HG03565 (cell line): ENCODE results near the gene USP10.

Experiments
- ATAC-seq: cut with Tn5 transposase; IDR thresholded peaks from one replicate; pipeline ENCODE4 v1.9.1; 2021; ENCODE audit warnings: mild to moderate bottlenecking, moderate library complexity; ENCODE audit not compliant: unreplicated experiment

Gene USP10

GRCh38 chr16:84820305-84820684 lies 120.5 kb downstream of the USP10 start:
- no peak for ATAC-seq

- no peak for ATAC-seq
Measured at GRCh38 chr16:84820771-84821170, 121.0 kb downstream of the USP10 start.

- ATAC-seq = no peak
Measured at GRCh38 chr16:84821179-84821578, 121.4 kb downstream of the USP10 start.

GRCh38 chr16:84821728-84822689 lies 122.2 kb downstream of the USP10 start:
- ATAC-seq = no peak

GRCh38 chr16:84822990-84823389 lies 123.2 kb downstream of the USP10 start:
- no peak for ATAC-seq

- no peak for ATAC-seq
Measured at GRCh38 chr16:84823484-84823883, 123.7 kb downstream of the USP10 start.

- ATAC-seq = no peak
Measured at GRCh38 chr16:84823926-84824325, 124.1 kb downstream of the USP10 start.

GRCh38 chr16:84825896-84826557 lies 126.2 kb downstream of the USP10 start:
- no peak for ATAC-seq

GRCh38 chr16:84826558-84826941 lies 126.8 kb downstream of the USP10 start:
- no peak for ATAC-seq

- no peak for ATAC-seq
Measured at GRCh38 chr16:84827131-84827574, 127.4 kb downstream of the USP10 start.

GRCh38 chr16:84827897-84828296 lies 128.1 kb downstream of the USP10 start:
- ATAC-seq = no peak

- no peak for ATAC-seq
Measured at GRCh38 chr16:84828322-84828721, 128.5 kb downstream of the USP10 start.
